Dermis blood vessel endothelial cell (primary cell): Measurements from ENCODE around the gene SLC6A6. TPM values are rescaled to one million over a fixed set of nuclear protein-coding genes. Genes with fewer than 3 reads are reported as not detected.

Experiments used
- DNase-seq: peaks from one replicate; pipeline ENCODE4 v3.0.0; 2010
- total RNA-seq: library from RNA; depleted of rRNA; stranded (reverse); fragments of >200 nt; gene quantifications from 2 replicates; pipeline ENCODE4 v1.2.3, GENCODE V29; 2014

Gene SLC6A6
- total RNA-seq, 1 donor from 2014 or later, result 10.9 TPM

- peak; percentile 53 for DNase-seq
Measured at GRCh38 chr3:14488286-14489041, 86.1 kb downstream of the SLC6A6 start.

GRCh38 chr3:14489641-14490040, 87.2 kb downstream of the SLC6A6 start:
- no peak for DNase-seq

GRCh38 chr3:14490255-14490654, 87.8 kb downstream of the SLC6A6 start:
- DNase-seq, result no peak

- no peak for DNase-seq
Measured at GRCh38 chr3:14490831-14491230, 88.4 kb downstream of the SLC6A6 start.

GRCh38 chr3:14491396-14492190, 89.2 kb downstream of the SLC6A6 start:
- DNase-seq, result no peak

- no peak for DNase-seq
Measured at GRCh38 chr3:14492948-14493881, 90.8 kb downstream of the SLC6A6 start.

GRCh38 chr3:14494279-14494972, 92.0 kb downstream of the SLC6A6 start:
- no peak for DNase-seq

GRCh38 chr3:14494973-14495300, 92.5 kb downstream of the SLC6A6 start:
- no peak for DNase-seq

GRCh38 chr3:14496351-14496750, 93.9 kb downstream of the SLC6A6 start:
- DNase-seq, result no peak

GRCh38 chr3:14497321-14497720, 94.9 kb downstream of the SLC6A6 start:
- DNase-seq, result no peak

GRCh38 chr3:14502472-14502871, 100.1 kb downstream of the SLC6A6 start:
- DNase-seq, result no peak

- no peak for DNase-seq
Measured at GRCh38 chr3:14503033-14503705, 100.8 kb downstream of the SLC6A6 start.

- DNase-seq, result no peak
Measured at GRCh38 chr3:14503706-14504065, 101.3 kb downstream of the SLC6A6 start.

- DNase-seq, result no peak
Measured at GRCh38 chr3:14505001-14505802, 102.8 kb downstream of the SLC6A6 start.

GRCh38 chr3:14505803-14506500, 103.5 kb downstream of the SLC6A6 start:
- DNase-seq, result no peak

- DNase-seq, result no peak
Measured at GRCh38 chr3:14506626-14507304, 104.4 kb downstream of the SLC6A6 start.

- DNase-seq, result no peak
Measured at GRCh38 chr3:14507305-14507741, 104.9 kb downstream of the SLC6A6 start.

- no peak for DNase-seq
Measured at GRCh38 chr3:14507757-14508504, 105.5 kb downstream of the SLC6A6 start.

GRCh38 chr3:14508505-14508819, 106.1 kb downstream of the SLC6A6 start:
- no peak for DNase-seq
